Fibroblast of skin of scalp (primary cell): ENCODE data around the gene SDF2.
"Not testable (repeated sequence)": the region's sequence is repeated elsewhere in the genome, so short reads cannot be mapped to it uniquely, and the experiment has no call there.

ENCODE experiments used
- DNase-seq: peaks from one replicate; pipeline ENCODE4 v3.0.0-alpha.2; 2013

SDF2 gene

DNA sequence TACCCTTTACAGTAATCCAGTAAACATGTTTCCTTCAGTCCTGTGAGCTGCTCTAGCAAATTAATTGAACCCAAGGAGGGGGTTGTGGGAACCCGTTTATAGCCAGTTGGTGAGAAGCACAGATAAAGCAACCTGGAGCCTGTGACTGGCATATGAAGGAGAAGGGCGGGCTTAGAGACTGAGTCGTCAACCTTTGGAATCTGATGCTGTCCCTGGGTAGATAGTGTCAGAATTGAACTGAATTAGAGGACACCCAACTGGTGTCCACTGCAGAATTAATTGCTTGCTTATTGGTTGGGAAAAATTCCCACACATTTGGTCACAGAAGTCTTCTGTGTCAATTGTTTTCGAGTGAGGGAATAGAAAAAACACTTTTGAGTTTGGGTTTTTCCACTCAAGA, 34.9 kb downstream of the SDF2 start:
- DNase-seq, result no peak

DNA sequence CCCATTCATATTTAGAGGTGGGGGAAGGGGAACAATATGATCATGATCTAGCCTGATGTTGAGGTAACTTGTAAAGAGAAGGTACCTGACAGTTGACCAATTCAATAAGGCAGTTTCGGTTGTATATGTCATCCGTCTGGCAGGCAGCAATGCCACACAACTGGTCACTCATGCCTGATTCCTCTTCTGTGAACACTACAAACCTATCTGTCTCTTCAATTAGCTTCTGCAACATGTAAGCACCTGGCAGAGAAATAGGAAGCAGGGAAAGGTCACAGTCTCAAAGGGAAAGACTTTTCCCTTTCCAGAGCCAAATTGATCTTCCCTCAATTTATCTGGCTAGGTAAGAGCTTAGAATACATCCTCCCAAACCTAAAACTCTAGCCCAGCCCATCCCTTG, 37.6 kb downstream of the SDF2 start:
- DNase-seq, result no peak

DNA sequence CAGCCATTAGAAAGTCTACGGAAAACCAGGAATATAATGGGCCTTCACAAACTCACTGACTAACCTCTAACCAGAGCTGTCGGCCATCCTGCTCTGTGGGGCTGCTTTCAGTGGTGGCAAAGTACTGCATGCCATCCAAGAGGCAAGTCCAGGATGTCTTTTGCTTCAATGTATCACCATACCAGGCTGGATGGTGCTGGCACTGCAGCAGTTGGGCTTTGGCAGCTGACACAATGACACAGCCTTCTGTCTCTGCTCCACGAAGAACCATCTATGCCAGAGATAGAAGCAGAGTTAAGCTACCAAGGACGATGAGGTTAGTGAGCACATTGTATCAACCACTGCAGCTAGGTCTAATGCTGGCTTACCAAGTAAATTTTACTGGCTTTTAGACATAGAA, 38.0 kb downstream of the SDF2 start:
- no peak for DNase-seq

DNA sequence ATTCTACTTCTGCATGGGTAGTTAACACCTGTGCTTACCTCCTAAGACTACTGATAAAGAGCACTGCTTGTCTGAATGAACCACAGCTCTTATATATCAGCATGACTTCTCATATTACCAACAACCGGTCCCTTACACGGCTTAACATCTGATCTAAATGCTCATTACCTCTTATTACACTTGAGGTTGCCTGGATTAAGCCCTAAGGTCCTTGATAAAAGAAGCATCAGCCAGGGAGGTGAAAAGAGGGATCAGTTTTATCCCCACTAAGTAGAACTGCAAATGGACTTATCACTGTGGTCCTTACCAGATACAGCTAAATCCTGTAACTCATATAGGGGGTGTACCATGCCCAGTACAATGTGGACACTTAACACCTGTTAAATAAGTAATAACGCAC, 39.5 kb downstream of the SDF2 start:
- no peak for DNase-seq

DNA sequence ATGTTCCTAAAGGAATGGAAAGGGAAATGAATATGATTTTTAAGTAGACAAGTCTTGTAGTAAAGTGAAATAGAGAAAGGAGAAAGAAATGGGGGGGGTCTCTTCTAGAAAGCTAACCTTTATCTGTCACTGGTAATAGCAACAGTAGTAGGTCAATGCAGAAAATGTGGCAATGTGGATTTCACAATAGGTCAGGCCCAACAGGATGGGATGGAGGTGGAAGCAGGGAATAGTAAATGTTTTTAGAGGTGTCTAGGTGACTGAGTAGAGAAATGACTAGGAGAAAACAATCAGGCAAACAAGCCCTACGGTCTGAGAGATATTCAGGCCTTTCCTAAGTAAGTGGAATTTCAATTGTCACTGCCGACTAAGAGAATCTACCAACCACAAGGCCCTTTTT, 41.7 kb downstream of the SDF2 start:
- DNase-seq, result no peak

DNA sequence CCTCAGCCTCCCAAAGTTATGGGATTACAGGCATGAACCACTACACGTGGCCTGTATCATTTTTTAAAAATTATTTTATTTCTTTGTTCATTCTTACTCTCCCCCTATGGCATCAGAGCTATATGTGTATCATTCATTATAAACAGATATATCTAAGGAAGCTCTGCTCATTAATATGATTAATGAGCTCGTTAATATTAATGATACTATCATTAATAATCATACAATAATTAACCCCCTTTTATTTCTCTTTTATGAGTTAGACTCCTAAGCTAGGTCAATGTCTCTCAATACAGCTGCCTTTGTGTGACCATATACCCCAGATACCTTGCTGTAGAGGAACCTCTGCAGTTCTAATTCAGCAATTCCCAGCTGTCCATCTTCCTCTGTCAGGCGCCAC, 43.2 kb downstream of the SDF2 start:
- no peak for DNase-seq

DNA sequence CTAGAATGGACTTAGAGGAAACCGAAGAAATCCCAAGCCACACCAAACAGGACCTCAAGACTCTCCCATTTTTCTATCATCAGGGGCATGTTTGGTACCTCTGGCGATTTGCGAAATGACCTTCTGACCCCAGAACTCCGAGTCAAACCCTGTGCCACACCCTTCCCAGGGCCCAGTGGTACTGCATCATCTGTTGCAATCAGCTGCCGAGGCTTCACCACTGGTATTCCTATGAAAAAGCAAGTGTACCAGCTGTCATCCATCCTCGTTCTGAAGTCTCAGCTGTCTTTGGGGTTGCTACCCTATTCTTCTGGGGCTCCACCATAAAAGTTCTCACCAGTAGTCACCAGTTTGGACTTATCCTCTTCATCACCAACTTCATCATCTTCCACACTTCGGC, 45.4 kb downstream of the SDF2 start:
- no peak for DNase-seq

DNA sequence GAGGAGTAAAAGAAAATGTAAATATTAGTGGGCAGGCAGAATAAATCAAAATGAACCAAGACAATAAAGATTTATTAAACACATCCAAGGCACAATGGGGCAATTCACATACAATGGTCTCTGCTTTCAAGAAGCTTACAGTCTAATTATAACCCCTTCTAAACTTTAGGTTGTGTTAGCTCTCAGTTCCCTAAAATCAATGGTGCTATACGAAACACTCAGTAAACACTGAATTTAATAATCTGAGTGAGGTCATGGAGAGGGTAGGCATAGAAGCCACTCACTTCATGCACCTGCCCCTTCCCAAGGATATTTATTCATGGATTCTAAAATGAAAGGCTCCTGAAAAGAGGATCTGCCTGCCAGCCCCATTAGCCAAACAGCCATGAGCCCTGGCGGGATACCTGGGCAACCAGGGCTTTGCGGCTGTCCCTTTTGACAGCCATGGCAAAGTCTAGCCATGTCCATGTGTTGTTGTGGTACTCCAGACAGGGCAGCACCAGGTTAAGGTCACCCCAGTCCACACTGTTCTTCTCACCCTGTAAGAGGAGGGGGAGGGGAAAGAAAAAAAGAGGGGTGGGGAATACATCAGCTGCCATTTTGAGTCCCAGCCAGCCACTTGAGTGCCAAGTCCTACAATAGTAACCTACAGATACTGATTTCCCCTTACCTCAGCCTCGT, 46.3 kb downstream of the SDF2 start:
- no peak for DNase-seq

DNA sequence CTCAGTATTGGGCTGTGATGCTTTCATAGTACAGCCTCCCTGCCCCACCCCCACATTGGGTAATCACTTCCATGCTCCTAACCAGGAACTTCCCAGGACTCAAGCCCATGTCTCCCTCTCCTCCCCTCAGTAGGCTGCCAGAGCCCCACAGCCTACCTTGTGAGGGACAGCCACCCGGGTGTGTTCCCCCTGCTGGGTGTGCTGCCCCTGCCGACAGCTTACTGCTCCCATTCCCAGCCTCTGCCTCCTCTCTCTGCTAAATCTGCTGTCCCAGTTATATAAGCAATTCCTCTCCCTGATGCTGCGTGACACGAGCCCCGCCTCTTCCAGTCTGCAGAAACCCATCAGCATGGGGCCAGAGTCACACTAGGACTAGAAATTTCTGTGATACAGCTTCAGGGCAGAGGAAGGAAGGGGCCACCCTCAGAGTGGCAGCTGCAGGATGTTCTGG, 47.8 kb downstream of the SDF2 start, which contains the start of gene RSKR:
TSS of gene RSKR (minus strand) at position 255 of the 451 bp plus-strand sequence. CDS start at position 231, 24 bp downstream.
- peak; percentile 2 for DNase-seq

DNA sequence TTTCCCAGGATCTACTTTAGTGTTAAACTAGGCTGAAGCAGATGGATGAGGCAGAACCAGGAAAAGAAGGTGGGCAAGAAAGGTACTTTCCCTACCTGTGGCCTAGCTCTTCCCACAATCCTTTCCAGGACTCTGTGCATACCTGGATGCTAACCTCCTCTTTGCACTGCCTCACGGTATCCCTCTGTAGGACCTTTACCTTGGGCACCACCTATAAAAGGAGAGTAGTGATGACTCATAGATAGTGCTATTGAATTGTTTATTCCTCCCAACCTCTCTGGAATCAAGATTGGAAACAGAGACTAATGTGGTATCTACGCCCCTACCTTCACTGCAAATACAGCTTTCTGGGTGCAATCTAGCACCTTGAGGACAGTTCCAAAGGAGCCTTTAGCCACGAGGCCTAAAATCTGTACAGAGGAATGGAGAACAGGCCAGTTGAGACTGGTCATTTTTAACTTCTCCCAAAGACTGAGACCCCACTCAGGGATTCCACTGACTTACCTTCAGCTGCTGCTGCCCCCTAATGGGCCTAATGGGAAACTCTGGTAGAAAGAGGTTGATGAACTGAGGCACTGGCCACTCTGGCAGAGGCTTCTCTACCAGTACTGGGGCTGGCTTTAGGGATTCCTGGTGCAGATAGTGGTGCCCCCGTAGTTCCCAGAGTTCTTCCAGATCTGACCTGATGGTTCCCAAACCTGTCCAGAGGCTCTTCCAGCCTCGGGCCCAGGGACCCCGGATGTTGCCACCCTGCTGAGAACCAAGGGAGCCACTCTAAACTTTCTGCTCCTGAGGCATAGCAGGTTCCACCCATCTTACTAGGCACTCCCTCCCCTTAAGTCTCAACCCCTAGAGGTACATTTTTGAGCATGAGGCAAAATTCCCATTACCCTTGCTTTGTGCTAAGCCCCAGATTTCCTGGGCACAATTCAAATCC, 48.5 kb downstream of the SDF2 start:
- DNase-seq, result peak; percentile 41

DNA sequence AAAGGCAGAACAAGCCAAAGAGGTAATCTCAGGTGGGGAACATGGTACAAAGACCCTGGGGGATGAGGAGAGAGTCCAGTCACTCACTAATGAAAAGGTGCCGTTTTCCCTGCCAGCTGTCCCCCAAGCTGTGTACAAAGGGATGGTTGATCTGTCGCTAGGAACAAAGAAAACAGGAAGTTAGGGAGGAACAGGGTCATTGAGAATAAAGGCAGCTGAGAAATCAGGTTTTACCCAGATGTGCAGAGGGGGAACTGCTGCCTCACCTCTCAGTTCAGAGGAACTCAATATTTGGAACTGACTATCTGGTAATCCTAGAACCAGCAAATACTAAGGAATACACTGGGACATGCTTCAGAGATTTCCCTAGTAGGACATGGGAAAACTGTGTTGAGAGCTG, 49.2 kb downstream of the SDF2 start:
- DNase-seq, result no peak

DNA sequence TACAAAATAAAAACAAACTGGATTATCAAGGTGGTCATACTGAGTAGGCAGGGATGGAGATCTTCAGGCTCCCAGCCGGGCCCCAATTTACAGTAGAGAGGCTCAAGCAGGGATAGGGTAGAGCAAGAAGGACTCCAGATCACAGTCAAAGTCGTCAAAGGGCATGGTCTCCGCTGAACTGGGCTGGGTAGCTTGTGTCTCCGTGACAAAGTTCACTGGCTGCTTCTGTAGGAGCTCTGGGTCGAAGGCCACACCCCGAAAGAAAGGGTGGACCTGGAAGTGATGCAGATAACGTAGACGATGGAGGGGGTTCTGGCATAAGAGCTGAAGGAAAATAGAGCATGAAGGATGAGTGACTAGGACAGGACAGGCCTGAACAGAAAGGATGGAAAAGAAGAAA, 51.3 kb downstream of the SDF2 start:
- DNase-seq, result no peak

DNA sequence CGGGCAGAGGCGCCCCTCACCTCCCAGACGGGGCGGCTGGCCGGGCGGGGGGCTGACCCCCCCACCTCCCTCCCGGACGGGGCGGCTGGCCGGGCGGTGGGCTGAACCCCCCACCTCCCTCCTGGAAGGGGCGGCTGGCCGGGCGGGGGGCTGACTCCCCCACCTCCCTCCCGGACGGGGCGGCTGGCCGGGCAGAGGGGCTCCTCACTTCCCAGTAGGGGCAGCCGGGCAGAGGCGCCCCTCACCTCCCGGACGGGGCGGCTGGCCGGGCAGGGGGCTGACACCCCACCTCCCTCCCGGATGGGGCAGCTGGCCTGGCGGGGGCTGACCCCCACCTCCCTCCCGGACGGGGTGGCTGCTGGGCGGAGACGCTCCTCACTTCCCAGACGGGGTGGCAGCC, 57.7 kb downstream of the SDF2 start:
- not testable (repeated sequence) for DNase-seq

DNA sequence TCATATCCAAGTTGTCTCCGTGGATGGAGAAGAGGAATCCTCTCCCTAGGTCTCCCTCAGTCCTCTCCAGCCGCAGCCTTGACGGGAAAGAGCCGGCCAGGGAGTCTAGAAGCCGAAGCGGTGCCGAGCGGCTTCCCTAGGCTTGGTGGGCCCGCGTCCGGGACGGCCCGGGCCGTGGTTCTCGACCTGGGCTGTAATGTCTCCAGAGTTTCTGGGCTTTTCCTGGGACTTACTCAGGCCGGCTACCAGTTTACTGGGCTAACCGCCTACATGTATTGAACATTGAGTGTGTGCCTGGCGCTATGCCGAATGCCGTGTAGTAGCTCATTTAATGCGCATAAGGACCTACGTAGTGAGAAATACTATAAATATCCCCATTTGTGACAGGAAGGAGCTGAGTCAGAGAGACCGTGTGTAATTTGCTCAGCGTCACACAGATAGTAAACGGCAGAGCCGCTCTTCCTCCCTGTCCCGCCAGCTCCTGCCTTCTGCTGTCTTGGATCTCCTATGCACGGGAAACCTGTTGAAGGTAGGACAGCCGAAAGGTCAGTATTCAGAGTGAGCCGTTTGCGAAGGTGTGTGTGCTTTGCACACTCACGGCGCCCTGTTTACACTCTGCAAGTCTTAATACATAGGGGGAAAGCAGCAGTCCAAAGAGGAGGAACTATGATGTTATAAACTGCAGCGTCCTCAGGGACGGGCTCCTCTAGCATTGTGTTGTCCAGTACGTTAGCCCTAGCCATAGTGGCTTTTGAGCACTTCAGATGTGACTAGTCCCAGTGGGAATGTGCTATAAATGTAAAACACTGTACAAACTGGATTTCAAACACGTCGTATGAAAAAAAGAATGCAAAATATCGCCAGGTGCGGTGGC, 62.2 kb downstream of the SDF2 start:
- peak; percentile 82 for DNase-seq

DNA sequence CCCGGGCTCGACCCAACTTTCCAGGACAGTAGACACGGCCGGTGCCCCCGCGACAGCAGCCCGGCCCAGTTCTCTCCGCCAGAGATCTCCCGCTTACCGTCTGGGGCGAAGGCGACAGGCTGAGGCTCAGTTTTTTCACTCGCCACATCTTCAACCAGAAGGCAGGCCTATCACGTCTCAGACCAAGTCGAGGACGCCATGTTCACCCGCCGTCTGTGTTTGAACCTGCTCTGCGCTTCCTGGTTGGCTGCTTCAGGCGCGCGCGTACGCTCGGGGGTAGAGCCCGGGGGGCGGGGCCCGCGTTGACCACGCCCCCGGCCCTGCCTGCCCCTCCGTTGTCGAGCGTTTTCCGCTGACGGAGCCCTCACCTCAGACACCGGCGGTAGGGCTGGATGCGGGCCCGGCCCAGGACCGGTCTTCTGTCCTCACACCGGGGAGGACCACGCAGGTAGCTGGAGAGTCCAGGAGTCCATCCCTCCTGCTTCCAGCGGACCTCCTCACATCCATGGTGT, 62.9 kb downstream of the SDF2 start, which contains the start of gene SPAG5:
TSS of gene SPAG5 (minus strand) at position 227 of the 512 bp plus-strand sequence. CDS start at position 148, 79 bp downstream.
- peak; percentile 90 for DNase-seq

DNA sequence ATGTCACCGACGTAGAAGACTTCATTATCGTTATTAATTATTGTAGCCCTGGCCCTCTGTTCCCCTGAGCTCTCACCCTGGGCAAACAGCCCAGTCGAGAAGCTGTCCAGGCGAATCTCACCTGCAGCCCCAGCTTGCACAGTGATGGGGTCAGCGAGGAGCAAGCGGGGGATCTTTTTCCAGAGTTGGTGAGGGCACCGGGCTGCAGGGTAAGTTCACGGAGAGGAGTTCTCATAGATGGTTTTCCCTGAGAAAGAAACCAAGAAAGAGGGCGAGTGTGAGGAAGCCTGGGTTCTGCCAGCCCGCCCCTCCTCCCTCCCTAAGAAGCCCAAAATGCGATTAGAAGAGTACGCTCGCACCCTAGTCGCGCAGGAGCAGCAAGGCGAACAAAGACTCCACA, 63.3 kb downstream of the SDF2 start:
- no peak for DNase-seq
